RKO (cell line): ENCODE results near the gene NPAS2.

Experiments
- DNase-seq: peaks from one replicate; pipeline ENCODE4 v3.0.0-alpha.2; 2016; ENCODE audit warnings: low spot score

The NPAS2 gene

DNA sequence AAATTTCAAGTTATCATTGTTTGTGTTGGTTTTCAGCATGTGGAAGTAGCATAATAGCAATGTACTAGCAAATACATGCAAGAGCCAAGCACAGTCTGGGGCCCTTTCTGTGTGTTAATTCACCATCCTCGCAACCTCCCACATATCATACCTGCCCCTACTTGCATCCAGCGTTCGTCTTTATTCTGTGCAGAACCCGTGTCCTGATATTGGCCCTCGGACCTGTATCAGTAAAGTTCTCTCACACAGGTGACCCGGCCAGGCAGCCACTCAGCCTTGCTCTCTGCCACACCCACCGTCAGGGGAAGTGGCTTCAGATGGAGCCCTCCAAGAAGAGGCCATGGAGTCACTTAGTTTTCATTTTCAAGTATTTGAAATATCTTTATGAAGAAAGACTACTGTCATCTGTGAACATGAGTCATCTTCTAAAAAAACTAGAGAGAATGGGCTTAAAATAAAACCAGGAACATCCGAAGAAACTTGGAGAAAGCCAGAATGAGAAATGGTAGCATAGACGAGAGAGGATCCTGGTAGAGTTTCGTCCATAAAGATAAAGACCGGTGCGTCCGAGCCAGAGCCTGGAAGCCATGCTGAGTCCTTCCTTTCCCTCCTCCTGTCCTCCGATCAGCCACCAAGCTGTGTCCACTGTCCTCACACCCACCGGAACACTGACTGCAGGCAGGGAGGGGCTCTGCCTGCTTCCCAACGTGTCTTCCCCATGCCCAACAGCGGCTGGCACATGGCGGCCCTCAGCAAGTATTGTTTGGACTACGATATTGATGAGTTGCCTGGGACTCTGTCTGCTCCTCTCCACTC lies 124.9 kb downstream of the NPAS2 start:
- no peak for DNase-seq

GRCh38 chr2:100945433-100945740 lies 125.4 kb downstream of the NPAS2 start:
- no peak for DNase-seq

- DNase-seq, result no peak
These were observed 126.1 kb downstream of the NPAS2 start for GRCh38 chr2:100945930-100946607.

DNA sequence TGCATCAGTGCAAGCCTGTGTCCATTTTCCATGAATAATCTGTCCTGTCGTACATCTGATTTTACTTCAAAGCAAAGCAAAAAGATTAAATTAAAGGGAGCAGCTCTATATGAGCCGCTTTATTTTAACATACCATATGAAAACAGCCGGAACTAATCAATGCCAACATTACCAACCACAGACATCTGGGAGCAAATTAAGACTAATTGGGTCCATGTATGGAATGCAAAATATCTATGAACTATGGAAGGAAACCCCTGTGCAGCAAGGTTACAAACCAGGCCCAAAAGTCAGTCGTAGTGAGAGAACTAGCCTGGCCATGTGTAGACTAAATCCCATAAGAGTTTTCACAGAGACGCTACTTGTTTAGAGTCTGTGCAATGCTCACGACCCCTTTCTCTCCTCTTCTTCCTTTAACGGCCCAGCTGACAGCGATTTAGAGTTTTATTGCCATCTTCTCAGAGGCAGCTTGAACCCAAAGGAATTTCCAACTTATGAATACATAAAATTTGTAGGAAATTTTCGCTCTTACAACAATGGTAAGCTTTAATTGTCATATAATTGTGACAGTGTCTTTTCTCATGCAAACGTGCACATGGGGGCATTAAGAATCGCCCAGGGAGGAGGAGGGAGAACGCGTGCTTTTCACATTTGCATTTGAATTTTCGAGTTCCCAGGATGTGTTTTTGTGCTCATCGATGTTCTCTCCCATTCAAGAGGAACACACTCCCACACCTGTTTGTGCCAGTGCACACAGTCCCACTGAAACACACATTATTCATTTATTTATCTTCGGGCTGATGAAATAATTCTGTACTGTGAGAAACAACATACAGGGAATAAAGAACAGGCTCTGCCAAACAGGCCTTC lies 129.2 kb downstream of the NPAS2 start:
- no peak for DNase-seq

GRCh38 chr2:100952512-100952911 lies 132.6 kb downstream of the NPAS2 start:
- DNase-seq, result no peak

DNA sequence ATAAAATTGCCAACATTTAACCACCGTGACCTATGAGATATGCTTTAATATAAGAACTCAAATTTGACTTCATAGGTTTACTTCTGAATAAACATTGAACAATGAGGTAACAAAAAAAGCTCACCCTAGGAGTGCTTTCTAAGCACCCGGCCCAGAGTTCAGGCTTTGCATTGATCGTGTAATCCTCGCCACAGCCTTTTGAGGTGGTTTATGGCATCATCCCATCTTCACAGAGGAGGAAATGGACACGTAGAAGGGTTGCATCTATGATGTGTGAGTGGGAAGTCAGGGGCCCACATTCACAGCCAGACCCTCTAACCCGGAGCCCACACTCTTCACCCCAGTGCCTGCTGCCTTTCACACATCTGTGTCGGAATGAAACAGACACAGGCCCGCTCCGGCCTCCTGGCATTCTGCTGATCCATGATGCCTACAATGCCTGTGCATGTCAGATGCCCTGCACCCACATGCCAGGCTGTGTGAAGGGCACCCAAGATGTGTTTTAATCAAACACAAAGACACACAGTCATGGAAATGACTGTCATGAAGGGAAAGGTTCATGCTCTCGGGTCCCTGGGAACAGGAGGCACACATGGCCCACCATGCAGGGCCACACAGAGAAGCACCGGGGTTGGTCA lies 133.6 kb downstream of the NPAS2 start:
- no peak for DNase-seq

DNA sequence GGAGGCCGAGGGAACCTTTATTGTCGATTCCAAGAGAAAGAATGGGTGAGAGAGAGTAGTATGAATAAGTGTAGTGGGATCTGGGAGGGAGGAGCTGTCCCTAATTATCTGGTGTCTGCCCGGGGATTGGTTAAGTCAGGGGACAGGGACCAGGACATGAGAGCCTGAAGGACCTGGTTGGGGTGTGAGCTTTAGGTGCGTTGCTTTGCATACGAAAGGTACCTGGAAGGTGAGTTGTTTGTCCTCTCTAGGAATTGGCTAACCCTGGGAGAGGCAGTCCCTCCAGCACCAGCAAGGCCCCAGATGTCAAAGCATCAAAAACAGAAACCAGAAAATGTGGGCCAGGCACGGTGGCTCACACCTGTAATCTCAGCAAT lies 134.1 kb downstream of the NPAS2 start:
- no peak for DNase-seq

GRCh38 chr2:100955226-100955625 lies 135.3 kb downstream of the NPAS2 start:
- DNase-seq, result no peak

- DNase-seq, result no peak
These were observed 136.1 kb downstream of the NPAS2 start for GRCh38 chr2:100956081-100956480.

DNA sequence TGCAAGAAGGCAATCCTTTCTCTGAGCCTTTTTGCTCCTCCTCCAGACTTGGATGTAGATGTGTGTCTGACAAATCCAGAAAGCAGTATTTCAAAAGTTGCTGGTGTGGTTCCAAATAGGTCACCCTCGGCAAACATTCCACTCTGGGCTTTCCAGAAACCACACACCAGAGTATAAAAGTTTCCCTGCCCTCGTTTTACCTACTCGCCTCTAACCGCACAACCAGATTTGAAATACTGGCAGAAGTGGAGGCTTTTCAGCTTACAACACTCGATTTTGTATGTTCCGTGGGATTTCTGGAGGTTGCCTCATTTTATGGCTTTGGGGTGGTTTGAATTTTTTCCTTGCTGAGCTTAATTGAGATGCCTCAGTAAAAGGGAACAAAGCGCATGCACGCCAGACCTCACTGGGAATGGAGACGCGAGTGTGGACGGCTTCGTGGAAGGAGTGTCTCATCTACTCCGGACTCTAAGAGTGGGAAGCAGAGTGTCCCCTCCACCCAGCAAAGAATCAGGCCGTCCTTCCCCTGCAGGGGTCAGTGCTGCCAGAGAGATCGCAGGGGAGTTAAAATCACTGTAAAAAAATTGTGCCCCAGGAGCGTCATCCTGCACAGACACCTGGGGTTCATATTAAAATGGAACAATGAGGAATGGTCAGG lies 138.2 kb downstream of the NPAS2 start:
- DNase-seq, result no peak

GRCh38 chr2:100959225-100959880 lies 139.4 kb downstream of the NPAS2 start:
- DNase-seq, result no peak

- DNase-seq, result no peak
These were observed 140.7 kb downstream of the NPAS2 start for GRCh38 chr2:100960688-100961087.

DNA sequence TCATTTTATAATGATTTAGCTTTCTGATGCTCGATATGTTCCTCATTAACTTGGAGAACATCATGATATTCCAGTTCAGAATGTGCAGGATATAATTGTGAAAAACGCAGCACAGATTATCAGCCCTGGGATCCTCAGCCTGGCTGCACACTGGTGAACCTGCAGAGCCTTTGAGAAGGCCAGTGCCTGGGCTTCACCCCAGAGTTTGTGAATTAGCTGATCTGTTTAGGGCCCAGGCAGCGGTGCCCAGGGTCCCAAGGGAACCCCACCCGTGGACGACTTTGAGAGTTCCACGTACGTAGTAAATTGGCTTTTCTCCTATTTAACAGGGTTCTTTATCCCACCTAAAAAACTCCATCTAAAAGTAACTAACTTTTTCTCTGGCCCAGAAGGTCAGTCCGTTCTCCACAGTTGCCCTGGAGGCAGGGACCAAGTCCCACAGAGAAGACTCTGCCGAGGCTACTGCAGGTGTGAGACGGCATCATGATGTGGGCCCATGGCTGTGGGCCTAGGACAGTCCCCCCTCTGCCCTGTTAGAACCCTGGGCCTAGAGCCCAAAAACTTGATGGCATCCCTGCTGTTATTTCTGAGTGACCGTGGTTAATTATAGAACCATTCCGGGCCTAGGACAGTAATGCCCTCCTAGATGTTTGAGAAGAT lies 142.6 kb downstream of the NPAS2 start:
- DNase-seq, result no peak

- no peak for DNase-seq
These were observed 143.1 kb downstream of the NPAS2 start for GRCh38 chr2:100963026-100963375.

DNA sequence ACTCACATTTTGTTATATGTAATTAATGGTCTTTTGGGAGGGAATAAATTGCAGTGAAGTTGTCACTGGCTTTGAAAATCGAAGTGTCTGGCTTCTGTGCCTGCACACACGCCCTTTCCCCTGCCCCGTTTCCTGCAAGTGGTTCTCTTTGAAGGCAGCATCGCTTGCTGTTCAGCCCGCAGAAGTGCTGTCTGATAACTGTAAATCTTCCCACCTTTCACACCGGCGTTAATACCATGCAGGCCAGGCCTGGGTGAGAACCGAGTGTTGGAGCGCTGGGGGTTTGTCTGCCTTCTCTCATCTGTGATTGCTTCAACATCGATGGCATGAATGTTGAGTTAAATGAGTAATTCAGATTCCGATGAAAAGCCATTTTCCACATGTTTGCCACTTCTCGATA lies 144.3 kb downstream of the NPAS2 start:
- no peak for DNase-seq

DNA sequence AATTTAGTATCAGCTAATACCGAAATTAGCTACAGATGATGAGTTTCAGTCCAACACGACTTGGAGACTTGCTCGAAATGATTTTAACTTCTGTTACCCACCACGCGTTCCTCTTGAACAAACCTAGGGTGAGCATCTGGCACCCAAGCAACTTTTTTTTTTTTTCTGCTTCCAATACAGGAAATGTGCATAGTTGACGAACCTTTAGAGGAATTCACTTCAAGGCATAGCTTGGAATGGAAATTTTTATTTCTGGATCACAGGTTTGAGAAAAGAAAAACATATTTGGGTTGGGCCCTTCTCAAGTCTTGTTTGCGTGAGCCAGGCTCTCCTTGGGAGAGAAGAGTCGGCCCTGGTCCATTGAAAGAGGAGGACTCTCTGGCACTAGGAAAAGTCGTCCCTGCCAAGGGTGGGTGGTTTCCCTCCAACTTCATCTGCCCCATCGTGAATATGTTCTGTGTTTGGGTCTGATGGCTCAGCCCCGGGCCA lies 144.8 kb downstream of the NPAS2 start:
- no peak for DNase-seq

- no peak for DNase-seq
These were observed 145.7 kb downstream of the NPAS2 start for GRCh38 chr2:100965596-100965995.

- DNase-seq, result no peak
These were observed 147.8 kb downstream of the NPAS2 start for GRCh38 chr2:100967716-100968115.

GRCh38 chr2:100968146-100969145 lies 148.5 kb downstream of the NPAS2 start:
- DNase-seq, result no peak
